Dermis blood vessel endothelial cell (primary cell): ENCODE results near the gene CELF1. TPM values are rescaled to one million over a fixed set of nuclear protein-coding genes. Genes with fewer than 3 reads are reported as not detected.

Experiments used
- DNase-seq: peaks from one replicate; pipeline ENCODE4 v3.0.0; 2010
- total RNA-seq: library from RNA; depleted of rRNA; stranded (reverse); fragments of >200 nt; gene quantifications from 2 replicates; pipeline ENCODE4 v1.2.3, GENCODE V29; 2014

The CELF1 gene
- total RNA-seq = 97.0 and 115 TPM in 2 replicates

DNA sequence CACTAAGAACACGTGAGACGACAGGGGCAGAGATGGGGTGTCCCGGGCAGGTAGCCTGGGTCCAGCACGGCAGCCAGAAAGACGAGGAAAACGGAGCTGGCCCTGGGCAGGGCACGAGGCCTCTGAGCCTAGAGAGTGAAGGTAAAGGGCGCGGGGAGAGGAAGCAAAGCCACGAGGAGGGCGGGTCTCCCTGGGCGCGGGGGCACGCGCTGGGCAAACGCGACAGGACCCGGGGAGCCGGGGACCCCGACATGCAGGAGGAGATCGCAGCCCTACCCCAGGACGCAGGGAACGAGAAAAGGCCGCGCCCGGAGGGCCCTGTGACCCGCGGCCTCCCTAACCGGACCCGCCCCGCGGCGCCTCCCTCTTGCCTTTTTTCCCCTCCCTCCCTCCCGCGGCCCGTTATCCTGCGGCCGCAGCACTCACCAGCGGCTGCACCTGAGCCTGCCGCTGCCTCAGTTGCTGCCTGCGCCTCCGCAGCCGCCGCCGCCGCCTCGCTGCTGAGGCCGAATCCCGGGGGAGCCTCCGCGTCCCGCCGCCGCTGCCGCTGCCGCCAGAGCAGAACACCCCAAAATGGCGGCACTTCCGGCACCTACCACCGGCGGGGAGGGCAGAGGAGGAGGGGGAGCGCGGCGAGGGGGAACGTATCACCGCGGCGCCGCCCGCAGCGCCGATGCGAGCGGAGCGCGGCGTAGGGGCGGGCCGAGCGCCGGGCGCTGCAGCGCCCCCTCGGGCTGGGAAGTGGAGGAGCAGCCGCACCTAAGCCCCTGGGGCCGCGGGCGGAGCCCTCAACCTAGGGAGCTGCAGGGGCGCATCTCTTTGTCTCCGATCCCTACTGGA lies at the start of gene CELF1:
TSS of gene CELF1 (minus strand) at position 567 of the 840 bp plus-strand sequence. CDS start 53,609 bp downstream, outside the sequence.
- DNase-seq = peak; percentile 93

DNA sequence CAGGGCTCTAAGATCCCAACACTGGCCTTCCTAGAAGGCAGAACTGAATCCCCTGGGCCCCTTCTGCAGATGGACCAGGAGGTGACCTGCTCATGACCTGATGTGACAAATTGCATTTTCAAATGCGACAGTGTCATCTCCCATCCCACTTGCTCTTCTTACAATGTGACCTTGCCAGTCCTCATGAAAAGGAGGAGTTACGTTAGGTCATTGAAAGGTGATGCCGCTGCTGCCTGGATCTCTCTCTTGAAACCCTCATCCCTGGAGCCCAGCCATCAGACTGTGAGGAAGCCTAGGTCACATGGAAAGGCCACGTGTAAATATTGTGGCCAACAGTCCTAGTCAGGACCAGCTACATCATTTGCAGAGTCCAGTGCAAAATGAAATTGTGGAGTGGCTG lies 47.0 kb upstream of the CELF1 start:
- no peak for DNase-seq

DNA sequence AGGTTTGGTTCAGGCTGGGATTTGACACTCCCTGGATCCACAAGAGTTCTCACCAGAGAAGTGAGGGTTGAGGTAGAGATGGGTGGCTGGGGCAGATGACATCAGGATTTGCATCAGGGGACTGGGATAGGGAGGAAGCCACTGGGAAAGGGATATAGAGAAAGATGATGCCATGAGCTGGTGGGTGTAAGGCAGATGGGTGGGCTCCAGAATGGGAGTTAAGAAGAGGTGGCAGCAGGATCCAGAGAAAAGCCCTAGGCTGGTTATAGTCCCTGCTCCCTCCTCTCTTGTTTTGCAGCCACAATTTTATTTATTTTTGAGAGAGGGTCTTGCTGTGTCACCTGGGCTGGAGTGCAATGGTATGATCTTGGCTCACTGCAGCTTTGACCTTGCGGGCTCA lies 43.0 kb upstream of the CELF1 start:
- no peak for DNase-seq

DNA sequence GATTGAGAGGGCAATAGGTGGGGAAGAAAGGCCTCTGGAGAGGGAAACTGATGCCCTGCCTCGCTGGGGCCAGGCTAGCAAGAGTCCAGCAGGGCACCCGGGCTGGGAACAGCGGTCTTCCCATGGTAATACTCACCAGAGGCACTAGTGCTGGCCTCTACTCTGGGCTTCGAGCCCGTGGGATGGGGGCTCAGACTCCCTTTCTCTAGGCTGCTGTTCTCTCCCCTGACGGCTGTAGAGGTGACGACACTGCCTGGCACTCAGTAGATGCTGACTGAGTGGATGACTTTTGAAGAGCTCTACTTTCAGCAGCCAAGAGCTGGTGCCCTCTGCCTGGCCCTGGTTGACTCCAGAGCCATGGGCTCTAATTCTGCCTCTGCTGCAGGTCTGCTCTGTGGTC lies 42.1 kb upstream of the CELF1 start:
- DNase-seq = no peak

DNA sequence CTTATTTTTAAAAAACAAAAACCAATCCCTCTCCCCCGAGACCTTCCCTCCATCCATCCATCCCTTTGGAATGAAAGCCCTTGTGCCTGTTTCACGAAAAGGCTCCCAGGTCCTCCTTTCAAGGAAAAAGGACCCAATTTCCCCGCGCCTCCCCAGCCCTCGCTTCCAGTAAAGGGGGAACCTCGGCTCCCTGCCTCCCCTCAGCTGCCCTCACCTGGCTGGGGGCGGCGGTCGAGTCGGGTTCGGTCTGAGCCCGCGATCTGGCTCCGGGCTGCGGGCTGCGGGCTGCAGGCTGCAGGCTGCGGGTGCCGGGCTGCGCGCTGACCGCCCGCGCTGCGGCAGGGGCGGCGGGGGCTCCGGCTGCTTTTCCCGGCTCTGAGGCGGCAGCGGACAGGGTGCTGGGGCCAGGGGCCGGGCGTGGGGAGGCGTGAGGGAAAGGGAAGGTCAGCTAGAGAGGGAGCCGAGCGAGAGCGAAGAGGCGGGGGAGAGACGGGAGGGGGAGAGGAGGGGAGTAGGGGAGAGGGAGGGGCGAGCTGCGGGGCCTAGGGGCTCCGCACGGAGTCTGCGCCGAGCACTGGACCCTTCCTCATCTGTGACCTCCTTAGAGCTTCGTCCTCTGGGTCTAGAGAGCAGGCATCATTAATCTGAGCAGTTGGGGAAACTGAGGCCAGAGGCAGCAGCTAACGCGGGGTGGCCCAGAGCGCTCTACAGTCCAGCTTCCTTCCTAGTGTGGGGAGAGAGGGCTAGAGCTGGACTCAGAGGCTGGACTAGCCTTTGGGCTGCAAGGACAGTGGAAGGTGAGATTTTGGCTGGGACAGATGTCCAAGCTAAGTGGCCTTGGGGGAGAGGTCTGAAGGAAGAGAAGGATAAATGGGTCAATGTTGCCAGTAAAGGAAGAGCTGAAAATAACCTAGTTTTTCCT lies 41.3 kb upstream of the CELF1 start, which contains the start of gene C1QTNF4:
TSS of gene C1QTNF4 (minus strand) at position 478 of the 922 bp plus-strand sequence. CDS start 3,601 bp downstream, outside the sequence.
- DNase-seq = no peak

DNA sequence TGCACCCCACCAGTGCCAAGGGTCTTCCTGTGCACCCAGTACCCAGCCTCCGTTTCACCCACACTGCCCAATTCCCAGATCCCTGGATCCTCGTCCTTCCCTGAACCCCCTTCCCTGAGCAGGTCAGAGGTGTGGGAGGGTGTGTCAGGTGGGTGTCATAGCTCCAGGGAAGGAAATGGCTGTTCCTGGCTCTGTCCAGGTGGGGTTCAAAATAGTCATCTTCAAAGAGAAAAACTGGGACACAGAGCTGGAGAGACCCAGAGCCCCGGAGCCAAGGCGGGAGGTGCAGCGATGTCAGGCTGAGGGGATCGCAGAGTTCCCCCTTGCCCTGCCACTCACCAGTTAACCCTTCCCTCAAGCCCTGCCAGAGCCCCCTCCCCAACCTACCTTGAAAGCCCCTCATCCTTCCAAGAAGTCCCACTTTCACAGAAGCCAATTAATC lies 40.6 kb upstream of the CELF1 start:
- no peak for DNase-seq

DNA sequence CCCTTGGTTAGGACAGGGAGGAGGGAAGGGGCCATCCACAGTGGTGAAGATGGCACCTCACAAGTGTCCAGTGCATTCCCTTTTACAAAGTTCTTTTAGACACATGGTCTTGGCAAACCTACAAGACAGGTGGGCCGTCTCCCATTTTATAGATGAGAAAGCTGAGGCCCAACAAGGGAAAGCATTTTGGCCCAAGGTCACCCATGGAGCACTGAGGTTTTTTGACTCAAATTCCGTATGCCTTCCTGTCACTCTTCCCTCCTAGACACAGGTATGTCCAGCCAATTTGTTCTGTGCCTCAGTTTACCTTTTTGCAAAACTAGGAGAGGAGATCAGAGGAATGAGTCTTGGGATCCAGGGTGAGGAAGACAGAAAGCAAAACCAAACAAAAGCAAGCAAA lies 40.0 kb upstream of the CELF1 start:
- DNase-seq = no peak

DNA sequence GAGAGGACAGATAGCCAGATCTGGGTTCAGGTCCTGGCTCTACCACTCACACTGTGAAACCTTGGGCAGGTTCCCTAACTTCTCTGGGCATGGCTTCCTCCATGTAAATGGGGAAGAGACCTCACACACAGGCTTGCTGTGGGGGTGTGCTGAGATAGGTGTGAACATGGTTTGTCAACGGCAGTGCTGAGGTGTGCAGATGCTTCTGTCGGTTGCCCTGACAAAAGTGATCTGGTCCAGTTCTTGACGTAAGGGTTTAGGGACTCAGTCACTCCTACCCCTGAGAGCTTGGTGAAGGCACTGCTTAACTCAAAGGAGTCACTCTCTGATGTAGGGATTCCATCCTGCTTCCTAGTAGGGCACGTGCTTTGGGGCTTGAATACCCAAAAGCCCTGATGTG lies 39.3 kb upstream of the CELF1 start:
- peak; percentile 27 for DNase-seq

DNA sequence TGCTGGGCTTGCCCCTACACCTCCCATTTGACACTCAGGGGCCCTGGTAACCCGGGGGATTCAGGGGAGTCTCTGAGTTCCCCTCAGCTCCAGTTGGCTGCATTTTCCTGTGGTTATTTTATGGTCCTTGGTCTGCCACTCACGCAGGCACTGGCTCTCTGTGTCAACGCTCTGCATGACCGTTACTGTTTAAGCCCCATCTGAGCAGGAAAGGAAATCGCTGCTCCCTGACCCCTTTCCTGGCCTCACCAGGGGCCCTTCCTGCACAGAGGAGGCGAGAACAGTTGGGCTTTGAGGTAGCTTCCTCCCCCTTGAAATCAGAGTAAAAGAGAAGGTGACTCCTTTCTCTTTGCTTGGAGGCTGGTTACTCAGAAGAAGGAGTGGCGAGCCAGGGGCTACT lies 38.8 kb upstream of the CELF1 start:
- DNase-seq = peak; percentile 91

DNA sequence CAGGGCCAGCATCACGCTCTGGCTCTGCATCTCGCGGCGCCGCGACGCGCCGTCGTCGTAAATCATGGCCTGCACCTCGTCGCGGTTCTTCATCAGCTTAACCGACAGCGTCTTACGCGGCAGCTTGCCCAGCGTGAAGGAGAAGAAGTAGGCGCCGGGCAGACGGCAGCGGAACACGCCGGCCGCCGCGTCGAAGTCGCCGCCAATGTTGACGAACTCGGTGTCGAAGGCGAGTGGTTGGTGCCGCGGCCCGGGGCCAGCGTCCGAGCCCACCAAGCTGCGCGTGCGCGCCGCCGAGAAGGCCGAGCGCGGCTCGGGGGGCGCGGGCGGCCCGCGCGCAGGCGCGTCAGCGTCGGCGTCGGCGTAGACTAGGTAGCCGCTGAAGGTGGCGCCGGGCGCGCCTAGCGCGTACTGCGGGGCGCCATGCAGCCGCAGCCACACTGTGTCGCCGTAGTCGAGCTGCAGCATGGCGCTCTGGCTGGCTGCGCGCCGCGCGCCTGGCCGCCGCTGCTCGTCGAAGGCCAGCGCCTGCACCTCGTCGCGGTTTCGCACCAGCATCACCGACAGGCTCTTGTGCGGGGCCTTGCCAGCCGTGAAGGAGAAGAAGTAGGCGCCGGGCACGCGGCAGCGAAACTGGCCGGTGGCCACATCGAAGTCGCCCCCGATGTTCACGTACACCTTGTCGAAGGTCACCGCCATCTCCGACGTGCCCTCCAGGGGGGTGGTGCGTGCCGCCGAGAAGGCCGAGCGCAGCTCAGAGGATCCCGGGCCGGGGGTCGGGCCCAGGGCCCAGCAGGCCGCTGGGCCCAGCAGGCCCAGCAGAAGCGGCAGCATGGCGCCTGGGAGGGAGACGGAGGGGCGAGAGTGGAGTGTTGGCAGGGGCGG lies 37.3 kb upstream of the CELF1 start:
- DNase-seq = no peak

DNA sequence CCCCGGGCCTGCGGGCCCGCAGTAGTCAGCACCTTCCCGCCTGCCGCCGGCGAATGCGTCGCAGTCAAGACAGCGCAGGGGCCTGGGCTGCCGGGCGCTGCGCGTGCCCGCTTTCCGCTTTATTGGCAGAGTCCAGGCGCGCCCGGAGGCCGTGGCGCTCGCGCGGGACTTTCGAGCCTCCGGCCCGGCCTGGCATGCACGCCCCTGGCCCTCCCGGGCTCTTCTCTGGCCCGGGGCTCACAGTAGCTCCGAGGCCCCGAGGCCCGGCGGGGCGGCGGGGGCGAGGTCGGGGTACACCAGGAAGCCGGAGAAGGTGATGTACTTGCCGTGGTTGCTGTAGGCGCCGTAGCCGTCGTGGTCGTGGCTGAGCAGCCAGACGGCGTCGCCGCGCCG lies 36.6 kb upstream of the CELF1 start:
- no peak for DNase-seq

DNA sequence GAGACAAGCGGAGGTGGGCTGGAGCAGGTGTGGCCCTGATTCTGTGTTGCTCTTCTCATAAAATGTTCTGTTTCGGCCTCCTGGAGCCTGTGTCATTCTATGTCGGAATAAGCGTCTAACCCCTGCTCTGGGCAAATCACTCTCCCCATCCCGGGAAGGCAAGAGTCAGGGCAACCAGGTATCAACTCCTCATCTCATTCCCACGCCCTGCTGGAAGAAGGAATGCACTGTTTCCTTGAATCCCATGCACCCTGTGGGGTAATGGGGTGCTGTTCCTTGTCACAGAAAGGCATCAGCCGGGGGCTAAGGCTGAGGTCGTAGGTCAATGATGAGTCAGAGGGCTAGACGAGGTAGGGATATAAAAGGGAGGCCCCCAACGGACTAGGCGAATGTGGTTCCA lies 36.2 kb upstream of the CELF1 start:
- no peak for DNase-seq

DNA sequence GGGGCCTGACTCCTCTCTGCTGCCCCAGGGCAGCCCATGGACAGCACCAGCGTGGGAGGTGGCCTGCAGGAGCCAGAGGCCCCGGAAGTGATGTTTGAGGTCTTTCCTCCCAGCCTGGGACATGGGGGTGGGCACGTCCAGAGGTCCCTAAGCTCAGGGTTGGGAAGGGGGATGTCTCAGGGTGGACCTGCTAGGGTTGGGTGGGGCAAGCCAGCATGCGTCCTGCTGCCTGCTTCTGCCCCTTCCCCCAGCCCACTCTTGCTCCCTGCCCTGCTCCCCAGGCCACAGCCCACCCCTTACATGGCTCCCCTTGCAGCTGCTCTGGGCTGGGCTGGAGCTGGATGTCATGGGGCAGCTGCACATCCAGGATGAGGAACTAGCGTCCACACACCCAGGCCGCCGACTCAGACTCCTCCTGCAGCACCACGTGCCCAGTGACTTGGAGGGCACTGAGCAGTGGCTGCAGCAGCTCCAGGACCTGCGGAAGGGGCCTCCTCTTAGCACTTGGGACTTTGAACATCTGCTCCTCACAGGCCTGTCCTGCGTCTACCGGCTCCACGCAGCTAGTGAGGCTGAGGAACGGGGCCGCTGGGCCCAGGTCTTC lies 34.9 kb upstream of the CELF1 start:
- no peak for DNase-seq

DNA sequence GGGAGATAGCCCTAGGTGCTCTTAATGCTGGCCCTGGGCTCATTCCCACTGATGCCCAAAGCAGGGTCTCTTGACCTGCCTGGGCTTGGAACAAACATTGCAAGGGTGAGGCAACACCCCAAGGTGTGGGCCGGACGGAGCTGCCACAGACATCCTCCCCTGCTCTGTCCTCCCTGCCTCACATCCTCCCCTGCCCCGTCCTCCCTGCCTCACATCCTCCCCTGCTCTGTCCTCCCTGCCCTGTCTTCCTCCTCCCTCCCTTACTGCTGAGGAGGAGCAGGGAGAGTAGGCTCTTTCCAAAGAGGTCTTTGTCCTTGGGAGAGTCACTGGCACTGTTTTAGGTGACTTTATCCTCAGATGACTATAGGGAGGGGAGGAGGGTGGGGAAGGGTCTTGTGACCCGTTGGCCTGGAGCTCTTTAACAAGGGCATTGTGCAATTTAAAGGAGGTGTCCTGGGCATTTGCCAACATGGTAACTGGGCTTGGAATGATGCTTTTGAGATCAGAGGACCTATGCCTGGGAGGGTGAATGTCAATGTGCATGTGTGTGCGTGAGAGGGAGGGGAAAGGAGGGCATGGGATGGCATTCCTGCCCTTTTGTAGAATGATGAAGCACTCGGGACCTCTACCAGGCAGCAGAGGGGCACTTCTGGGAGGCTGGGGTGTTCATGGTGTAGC lies 34.2 kb upstream of the CELF1 start:
- no peak for DNase-seq

DNA sequence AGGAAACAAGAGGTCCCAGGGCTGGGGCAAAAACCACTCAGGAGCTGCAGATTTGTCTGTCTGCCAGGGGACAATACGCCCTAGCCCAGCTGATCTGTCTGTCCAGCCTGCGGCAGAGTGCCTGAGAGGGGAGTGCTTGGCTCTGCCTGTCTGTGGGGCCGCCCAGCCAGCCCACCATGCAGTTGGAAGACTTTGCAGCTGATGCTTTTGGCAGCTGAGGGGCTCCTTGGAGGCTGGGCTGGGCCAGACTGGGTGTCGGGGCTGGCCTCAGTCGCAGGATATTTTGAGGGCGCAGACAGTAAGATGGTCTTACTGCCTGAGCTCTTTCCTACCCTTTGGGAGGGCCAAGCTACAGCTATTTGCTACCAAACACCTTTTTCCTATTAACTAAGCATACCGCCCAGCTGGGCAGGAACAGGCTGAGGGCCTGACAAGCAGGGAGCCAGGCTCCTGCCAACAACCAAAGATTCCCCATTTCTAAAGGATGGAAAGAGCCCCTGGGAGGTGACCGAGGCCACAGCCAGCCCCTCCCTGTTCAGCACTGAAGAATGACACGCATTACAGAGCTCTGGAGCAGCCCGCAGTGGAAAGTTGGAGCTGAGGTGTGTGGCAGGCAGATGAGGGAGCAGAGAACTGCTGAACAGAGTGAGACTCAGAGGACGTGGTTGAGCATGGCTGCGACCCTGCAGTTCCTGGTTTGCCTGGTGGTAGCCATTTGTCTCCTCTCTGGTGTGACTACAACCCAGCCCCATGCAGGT lies 33.3 kb upstream of the CELF1 start, which contains the start of gene FAM180B:
TSS of gene FAM180B (plus strand) at position 581 of the 758 bp plus-strand sequence. CDS start at position 672, 91 bp downstream.
- no peak for DNase-seq

DNA sequence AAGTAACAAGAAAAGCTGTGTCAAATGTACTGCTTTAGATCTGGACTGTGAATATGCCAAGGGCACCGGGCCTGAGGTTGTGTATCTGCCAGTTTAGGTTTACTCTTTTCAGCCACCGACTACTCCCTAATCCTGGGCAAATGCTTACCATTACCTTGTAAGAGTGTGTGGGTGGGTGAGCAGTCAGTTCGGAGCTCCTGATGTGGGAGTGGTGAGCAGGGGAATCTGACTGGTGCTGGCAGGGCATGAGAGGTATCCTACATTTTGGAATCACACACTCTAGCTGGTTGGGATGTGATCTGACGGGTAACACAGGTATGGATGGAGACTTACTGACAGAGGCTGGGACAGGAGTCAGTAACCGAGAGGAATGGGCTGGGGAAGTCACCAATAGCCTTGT lies 30.9 kb upstream of the CELF1 start:
- no peak for DNase-seq

DNA sequence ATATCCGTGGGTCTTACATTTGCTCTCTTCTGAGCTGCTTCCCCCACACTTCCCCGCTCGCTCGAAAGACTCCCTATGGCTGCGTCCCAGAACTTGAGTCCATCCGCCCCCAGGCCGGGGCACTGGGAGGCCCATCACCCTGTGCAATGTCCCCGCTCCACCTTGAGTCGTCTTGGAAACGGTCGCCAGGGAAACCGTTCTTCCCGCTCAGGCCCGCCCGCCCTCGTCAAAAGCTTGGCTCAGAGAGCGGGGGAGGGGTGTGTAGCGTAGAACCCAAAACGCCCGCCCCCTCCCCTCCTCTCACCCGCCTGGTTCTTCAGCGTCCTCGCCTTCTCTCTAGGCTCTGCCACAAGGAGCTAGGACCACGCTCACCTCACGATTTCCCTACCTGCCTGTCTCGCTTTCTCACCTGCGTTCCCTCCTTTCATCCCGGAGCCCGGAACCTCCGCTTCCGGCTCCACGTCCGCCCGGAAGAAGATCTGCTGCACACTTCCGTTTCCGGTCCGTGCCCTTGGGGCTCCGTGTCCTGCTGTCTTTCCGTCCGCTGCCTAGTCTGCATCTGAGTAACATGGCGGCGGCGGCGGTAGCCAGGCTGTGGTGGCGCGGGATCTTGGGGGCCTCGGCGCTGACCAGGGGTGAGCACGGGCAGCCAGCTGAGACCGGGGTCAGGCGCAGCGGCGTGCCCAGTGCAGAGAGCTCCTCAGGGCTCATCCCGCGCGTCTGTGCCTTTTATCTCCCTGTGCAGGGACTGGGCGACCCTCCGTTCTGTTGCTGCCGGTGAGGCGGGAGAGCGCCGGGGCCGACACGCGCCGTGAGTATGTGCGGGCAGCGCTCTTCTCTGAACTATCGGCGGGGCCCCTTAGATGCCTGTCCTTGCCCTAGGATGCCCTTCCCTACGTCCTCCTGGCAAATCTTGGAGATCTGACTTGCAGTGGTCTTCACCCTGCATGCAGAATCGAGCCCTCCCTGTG lies 25.9 kb upstream of the CELF1 start, which contains the start of the genes KBTBD4 and NDUFS3:
TSS of gene KBTBD4 (minus strand) at position 447 of the 971 bp plus-strand sequence. CDS start at position 428, 19 bp downstream.
TSS of gene NDUFS3 (plus strand) at position 551 of the 971 bp plus-strand sequence. CDS start at position 569, 18 bp downstream.
- peak; percentile 89 for DNase-seq

DNA sequence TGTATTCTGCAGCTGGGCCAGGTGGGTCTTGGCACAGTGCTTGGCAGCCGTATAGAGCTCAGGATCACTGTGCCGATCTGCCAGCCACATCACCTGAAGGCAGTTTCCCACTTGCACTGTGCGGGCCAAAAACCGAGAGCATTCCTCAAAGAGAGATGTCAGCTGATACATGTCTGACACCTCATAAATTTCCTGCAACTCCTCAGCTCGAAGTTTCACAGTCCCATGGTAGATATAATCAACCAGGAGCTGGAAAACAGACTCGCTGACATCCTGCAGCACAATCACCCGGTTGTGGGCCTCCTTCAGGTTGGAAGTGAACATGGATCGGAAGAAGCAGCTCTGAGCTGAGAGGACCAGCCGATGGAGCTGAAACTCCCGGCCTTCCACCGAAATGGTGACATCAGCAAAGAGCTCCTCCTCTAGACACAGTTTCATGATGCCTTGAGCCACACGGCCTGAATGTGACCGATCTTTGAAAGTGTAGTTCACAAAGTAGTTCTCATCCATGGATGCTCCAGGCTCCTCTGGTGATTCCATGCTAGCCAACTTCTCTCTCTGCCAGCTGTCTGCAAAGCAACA lies 24.6 kb upstream of the CELF1 start:
- no peak for DNase-seq
